Left ventricle myocardium superior (tissue), 1 donor: ENCODE data around the gene CDH13. TPM values are rescaled to one million over a fixed set of nuclear protein-coding genes. Genes with fewer than 3 reads are reported as not detected.

Experiments
- ATAC-seq: fragments of 200-7000 bp; cut with Tn5 transposase; one replicate; pipeline ENCODE4 v1.9.1; 2020; ENCODE audit warnings: mild to moderate bottlenecking, moderate library complexity
- DNase-seq: peaks from one replicate; pipeline ENCODE4 v3.0.0-alpha.2; 2020
- intact Hi-C: fragments of 100-400 bp; cut with micrococcal nuclease; formaldehyde crosslinking; loops from one replicate; pipeline ENCODE4 v1.11.0; 2022
- total RNA-seq: library from RNA; stranded (reverse); fragmentation: NEBNext Ultra II Directional; extraction: Animal tissue kit (Norgen Biotek cat#: 25700); gene quantifications from one replicate; pipeline ENCODE4 v1.2.1, GENCODE V29; 2021
- donor health status: DM: no; HTN: yes; CAD: no; lungs with severe emphysema.

CDH13 gene
- total RNA-seq, 1 donor from 2014 or later: 167 TPM

DNA sequence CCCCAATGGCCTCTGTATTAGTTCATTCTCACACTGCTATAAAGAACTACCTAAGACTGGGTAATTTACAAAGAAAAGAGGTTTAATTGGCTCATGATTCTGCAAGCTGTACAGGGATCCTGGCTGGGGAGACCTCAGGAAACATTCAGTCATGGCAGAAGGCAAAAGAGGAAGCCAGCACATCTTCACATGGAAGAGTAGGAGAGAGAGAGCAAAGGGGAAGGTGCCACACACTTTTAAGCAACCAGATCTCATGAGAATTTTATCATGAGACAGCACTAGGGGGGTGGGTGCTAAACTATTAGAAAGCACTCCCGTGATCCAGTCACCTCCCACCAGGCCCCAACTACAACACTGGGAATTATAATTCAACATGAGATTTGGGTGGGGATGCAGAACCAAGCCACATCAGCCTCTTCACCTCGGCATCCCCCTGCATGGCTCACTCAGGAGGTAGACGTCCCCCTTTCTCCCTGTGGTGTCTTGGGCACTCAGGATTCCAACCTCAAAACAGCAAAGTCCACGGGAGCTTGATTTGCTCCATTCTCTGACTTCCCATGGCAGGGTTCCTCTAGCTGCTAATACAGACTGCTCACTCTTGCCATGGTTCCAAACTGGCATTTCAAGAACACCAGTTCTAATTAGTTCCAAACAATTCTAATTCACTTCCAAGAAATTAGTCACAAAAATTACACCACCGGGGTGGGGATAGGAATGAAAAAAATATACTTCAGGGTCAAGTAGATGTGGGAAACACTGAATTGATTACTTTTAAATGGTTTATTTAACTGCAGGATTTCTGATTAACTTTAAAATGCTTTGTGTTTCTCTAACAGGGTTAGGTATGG, 977.2 kb downstream of the CDH13 start:
- intact Hi-C loops: no loop called here
- no peak for DNase-seq
- no peak for ATAC-seq

DNA sequence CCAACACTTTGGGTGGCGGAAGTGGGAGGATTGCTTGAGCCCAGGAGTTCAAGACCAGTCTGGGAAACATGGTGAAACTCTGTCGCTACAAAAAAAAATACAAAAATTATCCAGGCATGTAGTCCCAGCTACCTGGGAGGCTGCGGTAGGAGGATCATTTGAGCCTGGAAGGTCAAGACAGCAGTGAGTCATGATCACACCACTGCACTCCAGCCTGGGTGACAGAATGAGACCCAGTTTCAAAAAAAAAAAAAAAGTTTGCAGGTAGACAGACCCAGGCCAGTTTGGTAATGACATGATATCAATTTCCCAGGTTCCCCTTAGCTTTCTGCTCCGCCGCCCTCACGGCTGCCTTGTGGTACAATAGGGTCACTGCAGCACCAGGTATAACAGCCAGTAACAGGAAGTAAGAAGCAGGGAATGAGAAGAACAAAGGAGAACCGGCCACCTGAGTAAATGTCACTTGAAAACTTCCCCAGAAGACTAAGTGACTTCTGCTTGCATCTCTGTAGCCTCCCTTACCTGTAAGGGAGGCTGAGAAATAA, 979.8 kb downstream of the CDH13 start:
- intact Hi-C loops: no loop called here
- ATAC-seq: no peak
- DNase-seq: no peak

DNA sequence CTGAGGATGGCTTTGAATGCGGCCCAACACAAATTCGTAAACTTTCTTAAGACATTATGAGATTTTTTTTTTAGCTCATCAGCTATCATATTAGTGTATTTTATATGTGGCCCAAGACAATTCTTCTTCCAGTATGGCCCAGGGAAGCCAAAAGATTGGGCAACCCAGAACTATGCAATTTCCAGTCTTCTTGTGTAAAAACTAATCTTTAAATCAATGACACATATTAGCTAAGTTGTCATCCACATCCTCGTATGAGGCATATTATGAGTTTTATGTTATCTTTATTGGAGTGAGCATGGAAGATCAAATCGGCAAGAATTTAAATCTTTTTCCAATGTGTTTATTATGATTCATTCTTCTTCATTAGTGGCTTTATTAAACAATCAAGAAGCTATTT, 982.4 kb downstream of the CDH13 start:
- intact Hi-C loops: no loop called here
- DNase-seq: no peak
- ATAC-seq: no peak

DNA sequence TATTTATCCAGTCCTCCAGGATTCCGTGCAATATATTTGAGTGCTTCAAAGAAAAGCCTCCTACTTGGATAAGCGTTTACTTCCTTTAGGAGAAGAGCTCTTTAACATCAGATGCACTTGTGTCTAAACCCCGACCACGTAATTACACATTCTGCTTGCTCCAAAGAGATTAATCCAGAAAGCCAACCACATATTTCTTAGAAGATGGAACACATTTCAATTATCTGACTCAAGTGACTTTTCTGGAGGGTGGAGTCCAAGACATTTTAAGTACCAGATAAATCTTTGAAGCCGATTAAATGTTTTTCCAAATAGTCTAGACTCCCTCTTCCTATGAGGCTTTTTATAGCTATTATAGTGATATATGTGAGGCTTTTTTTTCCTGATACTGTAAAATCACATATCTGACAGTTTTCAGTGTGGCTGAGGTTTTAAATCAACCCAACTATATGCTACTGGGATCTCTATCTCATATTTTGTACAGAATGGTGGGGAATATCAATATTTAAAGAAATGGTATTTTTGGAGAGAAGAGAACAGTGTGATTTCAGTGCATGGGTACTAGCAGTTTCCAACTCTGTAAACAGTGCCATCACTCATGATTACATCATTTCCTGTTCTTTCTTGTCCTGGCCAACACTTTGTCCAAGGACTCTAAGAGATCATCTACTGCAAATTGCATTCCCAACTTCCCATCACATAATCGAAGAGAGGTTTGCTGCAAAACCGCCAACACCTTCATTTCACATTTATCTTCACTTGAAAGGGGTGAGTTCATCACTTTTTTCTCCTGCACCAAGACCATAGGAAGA, 988.6 kb downstream of the CDH13 start:
- ATAC-seq (no peak), DNase-seq (no peak)
- intact Hi-C loops: no loop called here

DNA sequence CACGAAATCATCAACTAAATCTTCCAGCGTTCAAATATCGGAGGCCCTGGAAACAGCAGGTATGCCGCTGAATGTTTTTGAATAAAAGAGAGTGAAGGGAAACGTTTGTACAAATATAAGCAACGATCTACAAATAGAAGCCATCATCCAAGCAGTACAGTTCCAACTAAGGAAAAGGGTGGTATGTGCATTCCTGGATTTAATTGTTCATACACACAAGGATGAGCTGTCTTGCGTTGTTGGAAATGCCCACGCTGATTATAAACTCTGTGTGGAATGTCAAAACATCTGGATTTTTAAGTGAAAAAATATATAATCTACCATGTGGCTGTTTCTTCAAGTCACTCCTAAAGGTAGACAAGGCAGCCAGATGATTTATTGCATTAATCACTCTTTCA, 989.2 kb downstream of the CDH13 start:
- intact Hi-C loops: no loop called here

DNA sequence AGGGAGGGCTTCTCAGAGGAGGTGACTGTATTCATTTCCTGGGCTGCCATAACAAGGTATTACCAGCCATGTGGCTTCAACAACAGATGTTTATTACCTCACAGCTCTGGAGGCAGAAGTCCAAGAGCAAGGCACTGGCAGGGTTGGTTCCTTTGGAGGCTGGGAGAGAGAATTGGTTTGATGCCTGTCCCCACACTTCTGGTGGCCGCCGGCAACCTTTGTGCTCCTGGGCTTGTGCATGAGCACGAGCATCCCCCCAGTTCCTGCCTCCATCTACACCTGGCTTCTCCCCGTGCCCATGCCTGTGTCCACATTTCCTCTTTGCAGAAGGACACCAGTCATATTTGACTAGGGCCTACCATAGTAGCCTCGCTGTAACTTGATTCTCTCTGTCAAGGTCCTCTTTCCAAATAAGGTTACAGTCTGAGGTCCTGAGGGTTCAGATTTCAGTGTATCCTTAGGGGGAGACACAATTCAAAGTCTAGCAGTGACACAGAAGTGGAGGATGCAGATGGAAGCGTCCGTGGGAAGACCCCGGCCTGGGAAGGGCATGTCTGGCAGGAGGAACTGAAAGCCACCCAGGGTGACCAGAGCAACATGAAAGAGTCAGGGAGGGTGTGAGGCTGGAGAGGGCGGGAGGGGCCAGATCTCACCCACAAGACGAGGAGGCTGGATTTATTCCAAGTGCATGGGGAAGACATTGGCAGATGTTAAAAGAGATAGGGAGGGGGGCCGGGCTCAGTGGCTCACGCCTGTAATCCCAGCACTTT, 992.8 kb downstream of the CDH13 start:
- DNase-seq (no peak), ATAC-seq (no peak)
- intact Hi-C loops: no loop called here

More for the DNA sequence above, 989.2 kb downstream of the CDH13 start:
- no peak for ATAC-seq
- DNase-seq: no peak

DNA sequence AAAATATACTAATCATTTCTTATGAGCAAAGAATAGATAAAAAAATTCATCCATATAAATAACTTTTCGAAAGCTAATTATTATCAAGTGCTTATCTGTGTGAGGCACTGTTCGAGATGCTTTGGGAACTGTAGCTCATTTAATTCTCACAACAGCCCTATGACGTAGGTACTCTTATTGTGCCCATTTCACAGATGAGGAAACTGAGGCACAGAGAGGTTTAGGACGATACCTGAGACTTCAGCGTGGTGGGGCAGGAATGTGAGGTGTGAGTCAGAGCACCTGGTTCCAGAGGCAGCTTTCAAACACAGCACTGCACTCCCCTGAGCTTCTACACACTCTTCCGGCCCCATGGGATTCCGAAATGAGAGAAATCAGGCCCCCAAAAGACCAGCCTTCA, 995.2 kb downstream of the CDH13 start:
- no peak for ATAC-seq
- intact Hi-C loops: no loop called here

DNA sequence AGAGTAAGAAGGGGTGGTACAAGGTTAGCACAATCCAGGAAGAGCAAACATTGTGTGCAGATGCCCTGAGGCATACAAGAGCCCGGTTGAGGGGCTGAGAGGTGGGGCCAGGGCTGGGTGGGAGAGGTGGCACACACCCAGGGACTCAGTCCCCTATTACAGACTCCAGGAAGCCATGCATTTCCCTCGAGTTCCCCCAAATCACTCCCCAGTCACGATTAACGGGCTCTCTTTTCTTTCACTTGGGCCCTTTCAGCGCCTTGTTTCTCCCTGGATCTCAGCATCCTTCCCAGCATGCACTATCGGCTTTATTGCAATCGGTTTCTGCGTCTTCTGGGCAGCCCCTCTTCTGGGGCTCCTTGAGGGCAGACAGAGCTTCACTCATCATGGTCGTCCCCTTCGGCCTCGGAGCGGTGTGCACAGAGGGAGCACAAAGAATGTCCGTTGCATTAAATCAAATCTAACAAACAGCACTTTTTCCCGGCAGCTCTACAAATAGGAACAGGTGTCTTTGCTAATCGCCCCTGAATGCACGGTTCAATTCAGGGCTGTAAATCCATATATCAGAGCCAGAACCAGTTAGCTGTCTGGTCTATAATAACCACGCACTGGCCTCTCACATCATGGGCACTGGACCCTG, 996.4 kb downstream of the CDH13 start:
- no peak for DNase-seq
- no peak for ATAC-seq
- intact Hi-C loops: no loop called here

More for the DNA sequence above, 995.2 kb downstream of the CDH13 start:
- no peak for DNase-seq

DNA sequence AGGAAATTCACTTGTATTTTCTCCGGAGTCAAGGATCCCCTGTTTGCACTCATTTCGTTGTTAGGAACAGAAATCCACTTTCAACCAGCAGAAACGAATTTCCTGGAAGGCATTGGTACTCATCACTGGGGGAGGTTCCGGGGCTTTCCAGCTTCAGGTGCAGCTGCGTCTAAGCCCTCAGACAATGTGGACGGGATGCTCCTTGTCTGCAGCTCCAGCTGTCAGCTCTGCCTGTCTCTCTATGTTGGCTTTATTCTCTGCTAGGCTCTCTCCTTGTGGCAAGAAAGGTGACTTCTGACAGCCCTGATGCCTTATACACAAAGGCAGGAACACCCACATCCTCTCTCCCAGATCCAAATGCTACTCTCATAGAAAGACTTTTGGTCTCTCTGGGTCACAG, 997.1 kb downstream of the CDH13 start:
- no peak for DNase-seq
- intact Hi-C loops: no loop called here

DNA sequence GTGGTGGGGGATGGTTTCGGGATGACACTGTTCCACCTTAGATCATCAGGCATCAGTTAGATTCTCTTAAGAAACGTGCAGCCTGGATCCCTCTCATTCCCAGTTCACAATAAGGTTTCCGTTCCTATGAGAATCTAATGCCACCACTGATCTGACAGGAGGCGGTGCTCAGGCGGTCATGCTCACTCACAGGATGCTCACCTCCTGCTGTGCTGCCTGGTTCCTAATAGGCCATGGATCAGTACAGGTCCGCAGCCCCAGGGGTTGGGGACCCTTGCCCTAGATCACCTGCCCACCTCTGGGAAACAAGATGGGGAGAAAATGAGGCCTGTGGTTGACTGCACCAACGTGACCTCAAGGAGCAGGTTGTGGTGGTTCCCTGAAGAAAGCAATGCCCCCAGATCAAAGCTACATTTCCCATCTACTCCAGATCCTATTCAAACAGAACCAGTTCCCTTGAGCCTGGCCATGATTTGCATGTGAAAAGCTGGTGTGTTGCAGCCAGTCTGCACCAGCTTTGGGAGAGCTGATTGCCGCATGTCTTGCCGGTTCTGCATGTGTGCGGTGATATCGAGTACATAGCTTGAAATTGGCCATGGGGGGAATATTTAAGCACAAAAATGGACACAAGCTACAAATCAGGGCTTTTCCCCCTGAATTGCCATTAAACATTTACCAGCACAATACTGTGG, 997.8 kb downstream of the CDH13 start:
- DNase-seq (no peak), ATAC-seq (no peak)
- intact Hi-C loops: no loop called here

More for the DNA sequence above, 997.1 kb downstream of the CDH13 start:
- no peak for ATAC-seq

DNA sequence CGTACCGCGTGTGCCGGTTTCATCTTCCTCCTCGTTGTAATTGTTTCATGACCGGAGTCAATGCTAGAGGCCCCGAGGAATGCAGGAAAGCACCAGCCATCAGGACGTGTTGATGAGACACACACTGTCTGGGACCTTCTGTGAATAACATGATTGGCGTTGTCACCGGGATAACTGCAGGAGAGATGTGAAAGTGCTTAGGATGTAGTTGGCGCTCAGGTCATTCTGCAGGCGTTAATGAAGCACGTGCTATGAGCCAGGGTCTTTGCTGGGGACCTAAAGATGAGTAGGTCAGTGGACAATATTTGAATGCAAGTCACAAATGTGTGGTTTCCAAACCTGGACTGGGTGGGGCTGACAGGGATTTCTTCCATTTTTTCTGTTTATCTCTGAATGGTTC, 999.4 kb downstream of the CDH13 start:
- intact Hi-C loops: no loop called here
- no peak for ATAC-seq
- DNase-seq: no peak

DNA sequence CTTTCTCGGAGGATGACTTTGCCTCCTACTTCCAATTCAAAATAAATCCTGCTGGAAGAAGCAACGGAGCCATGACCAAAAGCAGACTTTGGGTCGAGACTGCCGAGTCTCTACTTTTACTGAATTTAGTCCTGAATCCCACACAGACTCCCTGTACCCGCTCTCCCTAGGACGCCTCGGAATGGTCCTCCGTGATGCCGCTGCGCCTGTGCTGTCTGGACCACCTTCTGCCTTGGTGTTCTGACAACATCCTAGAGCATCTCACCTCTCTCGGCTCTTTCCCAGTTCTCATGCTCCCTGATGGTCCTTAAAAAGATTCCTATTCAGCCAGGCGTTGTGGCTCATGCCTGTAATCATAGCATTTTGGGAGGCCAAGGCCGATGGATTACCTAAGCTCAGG, 999.9 kb downstream of the CDH13 start:
- ATAC-seq (no peak), DNase-seq (no peak)
- intact Hi-C loops: no loop called here

DNA sequence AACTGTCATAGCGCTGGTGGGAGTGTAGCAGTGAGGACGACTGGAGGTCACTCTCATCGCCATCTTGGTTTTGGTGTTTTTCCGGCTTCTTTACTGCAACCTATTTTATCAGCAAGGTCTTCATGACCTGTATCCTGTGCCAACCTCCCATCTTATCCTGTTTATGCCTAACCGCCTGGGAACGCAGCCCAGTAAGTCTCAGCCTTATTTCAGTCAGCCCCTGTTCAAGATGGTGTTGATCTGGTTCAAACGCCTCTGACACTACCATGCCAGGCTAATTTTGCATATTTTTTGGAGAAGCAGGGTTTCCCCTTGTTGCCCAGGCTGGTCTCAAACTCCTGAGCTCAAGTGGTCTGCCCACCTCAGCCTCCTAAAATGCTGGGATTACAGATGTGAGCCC, 1001.2 kb downstream of the CDH13 start:
- DNase-seq: no peak
- ATAC-seq: no peak
- intact Hi-C loops: no loop called here

DNA sequence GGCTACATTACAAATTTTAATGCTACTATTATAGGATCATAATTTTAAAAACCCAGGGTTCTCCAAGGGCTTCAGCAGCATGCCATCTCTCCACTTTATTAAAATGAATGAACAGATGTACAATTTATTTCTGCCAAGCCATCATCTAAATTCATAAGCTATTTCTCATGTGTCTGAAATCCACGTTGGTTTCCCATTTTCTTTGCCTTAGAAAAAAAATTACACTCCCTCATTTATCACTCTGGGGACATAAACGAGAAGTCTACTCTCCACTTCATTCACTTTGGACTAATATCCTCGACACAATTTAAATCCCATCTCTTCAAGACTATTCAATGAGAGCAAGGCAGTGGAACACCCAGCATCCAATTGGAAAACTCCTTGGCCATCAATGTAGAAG, 1002.7 kb downstream of the CDH13 start:
- DNase-seq (no peak), ATAC-seq (no peak)
- intact Hi-C loops: no loop called here

DNA sequence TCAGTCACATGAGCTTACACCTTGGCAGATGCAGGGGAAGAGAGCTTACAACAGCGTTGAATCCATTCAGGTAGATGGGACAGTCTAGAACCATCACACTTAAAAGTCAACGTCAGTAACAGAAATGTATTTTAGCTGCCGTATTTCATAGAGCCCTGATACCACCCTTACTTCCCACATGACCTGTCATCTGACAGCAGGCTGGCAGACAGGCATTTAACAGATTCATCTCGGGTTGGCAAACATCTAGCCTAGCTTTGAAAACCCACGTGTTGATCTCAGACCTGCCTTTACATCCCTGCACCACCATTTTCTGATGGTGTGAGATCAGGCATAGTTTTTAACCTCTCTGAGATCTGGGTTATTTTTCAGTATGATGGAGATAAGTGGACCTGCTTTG, 1003.1 kb downstream of the CDH13 start:
- DNase-seq: no peak
- no peak for ATAC-seq
- intact Hi-C loops: no loop called here

DNA sequence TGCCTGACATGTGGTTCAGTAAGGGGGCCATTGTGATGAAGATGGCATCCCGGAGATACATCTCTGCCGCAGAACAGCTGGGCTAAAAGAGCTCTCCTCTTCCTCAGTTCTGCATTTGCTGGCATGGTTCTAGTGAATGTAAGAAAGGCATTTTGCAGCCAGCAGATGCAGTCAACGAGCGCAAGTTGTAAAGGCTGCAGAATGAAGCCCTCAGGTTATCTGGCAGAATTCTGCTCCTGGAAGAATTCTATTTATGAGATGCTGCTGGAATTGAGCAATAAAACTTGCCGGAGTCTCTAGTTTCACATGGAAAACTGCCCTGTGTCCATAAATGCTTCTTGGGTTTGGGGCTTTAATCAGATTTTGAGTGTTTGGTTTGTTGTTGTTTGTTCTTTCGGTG, 1004.2 kb downstream of the CDH13 start:
- no peak for DNase-seq
- intact Hi-C loops: no loop called here
- no peak for ATAC-seq

DNA sequence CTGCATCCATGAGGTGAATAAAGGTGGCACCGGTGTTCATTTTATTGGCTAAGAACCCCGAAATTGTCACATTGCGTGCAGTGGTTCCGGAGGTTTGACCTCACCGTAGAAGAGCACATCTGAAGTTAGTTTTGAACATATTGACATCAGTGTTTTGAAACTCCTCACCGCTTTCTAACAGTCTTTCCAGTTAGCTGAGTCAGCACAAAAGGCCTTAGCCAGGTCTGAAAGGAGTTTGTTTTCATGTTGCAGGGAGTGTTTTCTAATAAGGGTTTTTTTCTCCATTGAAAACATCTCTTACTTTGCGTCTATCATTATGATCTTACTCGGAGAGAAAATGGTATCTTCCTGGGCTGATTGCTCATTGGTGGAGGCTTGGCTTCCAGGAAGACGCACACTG, 1006.5 kb downstream of the CDH13 start:
- ATAC-seq (no peak), DNase-seq (no peak)
- intact Hi-C loops: no loop called here

DNA sequence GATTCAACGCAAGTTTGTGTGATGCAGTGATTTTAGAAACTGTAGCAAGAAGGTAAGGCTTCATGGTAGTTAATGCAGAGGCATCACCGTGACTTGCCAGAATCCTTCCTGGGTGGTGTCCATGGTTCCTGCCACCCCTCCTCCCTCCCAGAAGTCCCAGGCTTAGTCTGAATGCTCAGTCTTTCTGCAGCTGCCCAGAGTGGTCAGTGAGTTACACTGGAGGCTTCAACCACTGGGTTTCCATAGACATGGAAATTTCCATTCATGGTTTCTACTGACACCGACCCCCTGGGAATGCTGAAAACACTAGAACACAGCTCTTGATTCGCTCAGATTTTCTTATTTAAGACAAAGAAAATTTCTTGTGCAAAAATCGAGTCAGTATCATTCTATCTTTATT, 1021.6 kb downstream of the CDH13 start:
- ATAC-seq: no peak
- no peak for DNase-seq
- intact Hi-C loops: no loop called here

DNA sequence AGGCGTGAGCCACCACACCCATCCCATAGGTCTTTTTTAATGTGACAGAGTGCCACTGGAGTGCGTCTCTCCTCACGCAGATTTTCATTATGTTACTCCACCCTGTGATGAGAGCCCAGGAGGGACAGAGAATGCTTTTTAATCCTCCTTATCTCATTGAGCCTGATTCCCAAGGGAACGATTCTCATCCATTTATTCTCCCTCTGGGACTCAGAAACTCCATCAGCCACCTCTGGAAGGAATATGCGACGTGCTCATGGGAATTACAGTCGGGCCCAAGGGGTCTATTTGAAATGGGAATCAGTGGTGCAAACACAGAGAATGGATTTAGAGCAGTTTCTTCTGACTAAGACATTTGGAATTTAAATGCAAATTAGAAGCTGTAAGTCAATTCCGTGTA, 1025.1 kb downstream of the CDH13 start:
- no peak for ATAC-seq
- intact Hi-C loops: no loop called here
- no peak for DNase-seq
